SKM-1 treated with dmso at 0.1 percent for 144 hours (cell line): ENCODE measurements around the gene N4BP2.
A peak's percentile ranks its signal among the peaks of the same experiment; 100 is the strongest.

Experiments used
- DNase-seq: peaks from one replicate; lab custom pipeline; 2025; ENCODE audit not compliant: unreplicated experiment; lab: John Stamatoyannopoulos, UW

The N4BP2 gene

GRCh38 chr4:40149960-40150385 lies 93.3 kb downstream of the N4BP2 start:
- peak; percentile 80 for DNase-seq

- no peak for DNase-seq
These were observed 94.3 kb downstream of the N4BP2 start for GRCh38 chr4:40150932-40151331.

GRCh38 chr4:40152637-40153036 lies 96.0 kb downstream of the N4BP2 start:
- no peak for DNase-seq

GRCh38 chr4:40157436-40157835 lies 100.8 kb downstream of the N4BP2 start:
- DNase-seq: peak; percentile 72

GRCh38 chr4:40160258-40160657 lies 103.6 kb downstream of the N4BP2 start:
- DNase-seq: no peak

GRCh38 chr4:40164459-40164858 lies 107.8 kb downstream of the N4BP2 start:
- no peak for DNase-seq

- no peak for DNase-seq
These were observed 109.3 kb downstream of the N4BP2 start for GRCh38 chr4:40165916-40166315.

- DNase-seq: no peak
These were observed 111.4 kb downstream of the N4BP2 start for GRCh38 chr4:40168070-40168469.

- DNase-seq: no peak
These were observed 113.9 kb downstream of the N4BP2 start for GRCh38 chr4:40170588-40170987.

- DNase-seq: no peak
These were observed 116.8 kb downstream of the N4BP2 start for GRCh38 chr4:40173470-40173875.

GRCh38 chr4:40176602-40177001 lies 120.0 kb downstream of the N4BP2 start:
- no peak for DNase-seq

GRCh38 chr4:40177591-40177990 lies 120.9 kb downstream of the N4BP2 start:
- DNase-seq: no peak

- no peak for DNase-seq
These were observed 122.0 kb downstream of the N4BP2 start for GRCh38 chr4:40178672-40179071.

GRCh38 chr4:40179360-40179759 lies 122.7 kb downstream of the N4BP2 start:
- no peak for DNase-seq

GRCh38 chr4:40180356-40180755 lies 123.7 kb downstream of the N4BP2 start:
- DNase-seq: no peak

- DNase-seq: no peak
These were observed 125.4 kb downstream of the N4BP2 start for GRCh38 chr4:40182001-40182400.

- peak; percentile 31 for DNase-seq
These were observed 126.3 kb downstream of the N4BP2 start for GRCh38 chr4:40182954-40183353.

- no peak for DNase-seq
These were observed 127.2 kb downstream of the N4BP2 start for GRCh38 chr4:40183615-40184411.

- no peak for DNase-seq
These were observed 129.4 kb downstream of the N4BP2 start for GRCh38 chr4:40185830-40186664.

GRCh38 chr4:40186665-40187014 lies 130.0 kb downstream of the N4BP2 start:
- DNase-seq: no peak

GRCh38 chr4:40187386-40187906 lies 130.8 kb downstream of the N4BP2 start:
- no peak for DNase-seq

GRCh38 chr4:40190019-40190418 lies 133.4 kb downstream of the N4BP2 start:
- DNase-seq: no peak
